GM12892 (cell line): ENCODE results near the gene ATP1B1.

Source experiments
- POLR2A ChIP-seq: IDR thresholded peaks from 2 replicates; pipeline ENCODE4 v1.6.1; 2011; ENCODE audit warnings: low read depth, low read length, control low read depth
- POLR2AphosphoS5 ChIP-seq: IDR thresholded peaks from 2 replicates; pipeline ENCODE4 v1.6.1; 2011; ENCODE audit warnings: low read depth, low read length, control low read depth

- TF ChIP-seq POLR2AphosphoS5, result no peak
- no peak for TF ChIP-seq POLR2A
Measured at GRCh38 chr1:169099561-169099960, 6.9 kb upstream of the ATP1B1 start.
